NCI-H2227 treated with DMSO at 0.1 percent for 48 hours (cell line): Measurements from ENCODE around the gene KDM2A.

Experiments
- DNase-seq: peaks from one replicate; lab custom pipeline; 2025; lab: John Stamatoyannopoulos, UW

Gene KDM2A

DNA sequence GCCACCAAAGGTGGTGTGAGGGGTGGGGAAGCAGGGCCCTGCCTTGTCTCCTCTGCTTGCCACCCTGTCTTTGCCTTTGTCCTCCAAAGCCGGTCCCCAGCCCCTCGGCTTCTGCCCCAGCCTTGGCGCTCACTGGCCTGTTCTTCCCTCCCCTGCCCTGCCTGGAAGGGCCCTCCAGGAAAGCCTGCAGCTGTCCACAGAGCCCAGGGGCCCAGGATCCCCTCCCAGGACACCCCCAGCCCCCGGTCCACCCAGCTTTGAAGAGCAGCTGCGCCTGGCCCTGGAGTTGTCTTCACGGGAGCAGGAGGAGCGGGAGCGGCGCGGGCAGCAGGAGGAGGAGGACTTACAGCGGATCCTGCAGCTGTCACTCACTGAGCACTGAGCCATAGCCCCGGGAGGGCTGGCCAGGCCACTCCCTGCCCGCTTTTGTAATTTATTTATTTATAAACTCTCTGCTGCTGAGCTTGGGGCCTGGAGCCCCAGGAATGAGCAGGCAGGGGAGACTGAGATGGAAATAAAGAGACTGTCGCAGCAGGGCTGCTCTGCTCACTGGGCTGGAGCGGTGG, 183.0 kb downstream of the KDM2A start:
- peak; percentile 50 for DNase-seq

DNA sequence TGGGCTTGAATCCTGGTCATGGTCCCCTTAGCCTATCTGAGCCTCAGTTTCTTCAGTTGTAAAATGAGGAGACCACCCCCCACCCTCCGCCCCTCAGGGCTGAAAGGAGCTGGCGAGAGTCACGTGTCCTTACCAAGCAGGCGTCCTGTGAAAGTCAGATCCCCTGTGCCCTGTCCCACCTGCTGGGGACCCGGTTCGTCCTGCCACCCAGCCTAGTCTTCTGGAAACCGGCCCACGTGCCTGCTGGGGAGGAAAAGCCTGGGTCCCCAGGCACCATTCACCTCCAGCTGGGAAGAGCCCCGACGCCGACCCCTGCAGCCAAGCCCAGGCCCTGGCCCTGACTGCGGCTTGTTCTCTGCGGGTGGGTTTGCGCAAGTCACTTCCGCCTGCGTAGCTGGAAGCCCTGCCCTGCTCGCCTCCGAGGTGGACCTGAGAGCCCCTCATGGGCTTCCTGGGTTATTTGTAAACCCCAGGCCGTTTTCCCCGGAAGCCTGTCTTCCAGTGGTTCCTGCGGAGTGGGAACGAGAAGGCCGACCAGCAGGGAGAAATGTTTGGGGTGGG, 183.6 kb downstream of the KDM2A start:
- DNase-seq: no peak

DNA sequence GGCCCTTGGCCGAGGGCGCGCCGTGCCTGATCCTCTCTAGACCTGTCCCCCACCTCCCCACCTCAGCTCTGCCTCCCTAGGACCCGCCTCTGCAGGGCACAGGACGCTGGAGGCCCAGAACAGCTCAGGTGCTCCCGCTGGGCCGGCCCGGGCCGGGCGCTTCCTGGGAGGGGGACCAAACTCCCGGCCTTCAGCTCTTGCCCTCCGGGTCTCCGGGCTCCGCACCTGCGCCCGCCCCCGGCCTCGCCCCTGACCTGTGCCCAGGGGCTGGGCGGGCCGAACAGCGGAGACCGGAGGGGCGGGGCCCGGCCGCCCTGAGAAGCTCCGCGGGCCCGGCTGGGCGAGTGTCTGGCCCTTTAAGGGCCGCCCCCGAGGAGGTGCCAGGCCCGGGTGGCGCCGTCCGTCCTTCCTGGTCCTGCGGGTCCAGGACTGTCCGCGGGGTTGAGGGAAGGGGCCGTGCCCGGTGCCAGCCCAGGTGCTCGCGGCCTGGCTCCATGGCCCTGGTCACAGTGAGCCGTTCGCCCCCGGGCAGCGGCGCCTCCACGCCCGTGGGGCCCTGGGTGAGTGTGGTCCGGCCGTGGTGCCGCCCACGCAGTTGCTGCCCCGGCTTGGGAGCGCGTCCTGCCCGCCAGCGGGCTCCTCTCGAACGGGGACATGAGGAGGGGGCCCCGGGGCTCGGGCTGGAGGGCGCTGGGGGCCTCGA, 184.2 kb downstream of the KDM2A start, which contains the start of gene SSH3:
SSH3 (plus strand) TSS at position 399 of the 703 bp plus-strand sequence; CDS start at position 495, 96 bp downstream.
- peak; percentile 38 for DNase-seq

DNA sequence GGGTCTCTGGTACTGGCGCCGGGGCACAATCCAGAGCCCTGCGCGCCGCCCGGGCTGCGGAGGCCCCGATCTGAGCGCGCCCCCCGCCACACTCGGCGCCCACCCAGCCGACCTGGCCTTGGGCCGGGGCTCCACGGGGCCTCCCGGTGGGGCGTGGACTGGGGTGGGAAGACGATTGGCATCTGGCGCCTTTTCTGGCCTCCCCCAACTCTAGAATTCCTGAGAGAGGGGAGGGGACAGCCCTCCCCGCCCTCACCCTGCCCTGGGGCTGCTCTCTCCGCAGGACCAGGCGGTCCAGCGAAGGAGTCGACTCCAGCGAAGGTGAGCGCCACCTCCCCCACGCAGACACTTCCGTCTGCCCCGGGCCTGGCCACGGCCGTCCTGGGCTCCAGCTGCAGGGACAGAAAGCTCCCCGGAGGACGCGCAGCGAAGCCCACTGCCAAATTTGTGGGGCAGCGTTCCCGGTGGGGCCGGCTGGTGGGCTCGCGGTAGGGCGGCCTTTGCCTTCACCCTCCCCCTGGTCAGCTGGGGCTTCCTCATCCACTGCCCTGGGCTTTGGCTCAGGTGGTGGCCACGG, 184.9 kb downstream of the KDM2A start:
- DNase-seq: no peak

DNA sequence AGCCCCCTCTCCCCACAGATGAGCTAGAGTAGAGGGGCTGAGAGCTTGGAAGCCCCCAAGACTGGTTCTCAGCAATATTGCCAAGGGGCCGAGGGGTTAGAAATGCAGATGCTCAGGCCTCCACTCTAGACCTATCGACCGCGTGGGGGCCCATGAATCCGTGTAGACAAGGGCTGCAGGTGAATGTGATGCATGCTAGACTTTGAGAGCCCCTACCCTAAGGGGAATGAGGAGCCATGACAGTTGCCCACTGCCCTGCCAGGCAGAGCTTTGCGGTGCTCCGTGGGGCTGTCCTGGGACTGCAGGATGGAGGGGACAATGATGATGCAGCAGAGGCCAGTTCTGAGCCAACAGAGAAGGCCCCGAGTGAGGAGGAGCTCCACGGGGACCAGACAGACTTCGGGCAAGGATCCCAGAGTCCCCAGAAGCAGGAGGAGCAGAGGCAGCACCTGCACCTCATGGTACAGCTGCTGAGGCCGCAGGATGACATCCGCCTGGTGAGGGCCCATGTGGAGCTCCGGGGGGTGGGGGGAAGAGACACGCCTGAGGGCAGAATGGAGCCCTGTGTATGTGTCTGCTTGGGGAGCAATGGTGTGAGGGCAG, 185.5 kb downstream of the KDM2A start:
- DNase-seq: no peak

DNA sequence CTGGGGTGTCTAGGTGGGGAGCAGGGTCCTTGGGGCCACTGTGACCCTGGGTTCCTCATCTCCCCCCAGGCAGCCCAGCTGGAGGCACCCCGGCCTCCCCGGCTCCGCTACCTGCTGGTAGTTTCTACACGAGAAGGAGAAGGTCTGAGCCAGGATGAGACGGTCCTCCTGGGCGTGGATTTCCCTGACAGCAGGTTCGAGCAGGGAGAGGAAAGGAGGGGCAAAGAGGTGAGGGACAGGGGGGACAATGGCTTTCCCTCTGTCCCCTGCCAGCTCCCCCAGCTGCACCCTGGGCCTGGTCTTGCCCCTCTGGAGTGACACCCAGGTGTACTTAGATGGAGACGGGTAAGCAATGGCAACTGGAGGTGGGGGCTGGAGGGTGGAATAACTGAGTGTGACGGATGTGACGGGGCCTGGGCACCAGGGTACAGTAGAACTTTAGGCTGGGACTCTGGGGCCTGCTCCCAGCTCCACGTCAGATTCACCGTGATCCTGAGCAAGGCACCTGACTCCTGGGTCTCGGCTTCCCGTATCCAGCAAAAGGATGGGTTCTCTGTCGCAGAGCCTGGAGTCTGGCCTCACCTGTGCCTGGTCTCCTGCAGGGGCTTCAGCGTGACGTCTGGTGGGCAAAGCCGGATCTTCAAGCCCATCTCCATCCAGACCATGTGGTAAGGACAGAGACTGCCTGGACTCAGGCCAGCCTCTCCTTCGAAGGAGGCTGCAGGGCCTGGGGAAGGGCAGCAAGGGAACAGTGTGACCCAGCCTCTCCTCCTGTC, 187.9 kb downstream of the KDM2A start:
- DNase-seq: no peak

DNA sequence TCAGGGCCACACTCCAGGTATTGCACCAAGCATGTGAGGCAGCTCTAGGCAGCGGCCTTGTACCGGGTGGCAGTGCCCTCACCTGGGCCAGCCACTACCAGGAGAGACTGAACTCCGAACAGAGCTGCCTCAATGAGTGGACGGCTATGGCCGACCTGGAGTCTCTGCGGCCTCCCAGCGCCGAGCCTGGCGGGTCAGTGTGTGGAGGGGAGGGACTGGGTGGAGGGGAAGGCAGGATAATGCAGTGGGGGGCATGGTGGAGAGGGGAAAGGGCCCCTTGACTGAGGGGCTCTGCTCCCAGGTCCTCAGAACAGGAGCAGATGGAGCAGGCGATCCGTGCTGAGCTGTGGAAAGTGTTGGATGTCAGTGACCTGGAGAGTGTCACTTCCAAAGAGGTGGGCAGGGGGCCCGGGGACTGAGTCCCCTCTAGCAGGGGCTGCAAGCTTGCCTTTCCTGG, 188.5 kb downstream of the KDM2A start:
- DNase-seq: no peak
